Thyroid gland (tissue), 4 donors: Measurements from ENCODE around the gene PELI2.

Source experiments
- POLR2A ChIP-seq, 2 donors: fragments of 450-650 bp; IDR thresholded peaks; one replicate each; pipeline ENCODE4 v1.6.1; 2017; ENCODE audit warnings: antibody characterized with exemption in 2 of 2, mild to moderate bottlenecking in 2 of 2, moderate library complexity in 1 of 2
- TF ChIP-seq, protein P1 (sequence below), 6 experiments: fragments of 200-600 bp in 3 of 6; fragments of 450-650 bp in 3 of 6; sonication (generic) in 3 of 6; IDR thresholded peaks; one replicate each; pipeline ENCODE4 v1.5.1; 2016 to 2019; ENCODE audit warnings: antibody characterized with exemption in 6 of 6, mild to moderate bottlenecking in 2 of 6, inconsistent platforms in 1 of 6, moderate library complexity in 1 of 6

DNA sequence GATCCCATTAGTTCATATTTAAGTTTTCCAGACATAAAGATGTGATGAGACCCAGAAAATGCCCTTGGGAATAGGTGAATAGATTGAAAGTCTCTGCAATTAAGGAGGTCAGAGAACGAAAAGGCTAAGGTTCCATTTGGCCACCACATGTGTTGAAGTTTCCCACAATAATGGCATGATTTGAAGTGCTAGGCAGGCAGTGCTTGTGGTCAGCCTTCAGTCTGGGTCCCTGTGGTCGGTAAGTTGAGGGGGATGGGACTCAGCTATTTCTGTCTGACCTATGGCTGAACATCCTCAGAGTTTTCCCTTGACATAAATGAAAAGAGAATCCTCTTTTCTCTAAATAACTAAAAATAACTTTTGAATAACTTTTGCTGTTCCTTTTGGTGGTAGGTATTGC lies 92.4 kb downstream of the PELI2 start:
- TF ChIP-seq, protein P1, sequence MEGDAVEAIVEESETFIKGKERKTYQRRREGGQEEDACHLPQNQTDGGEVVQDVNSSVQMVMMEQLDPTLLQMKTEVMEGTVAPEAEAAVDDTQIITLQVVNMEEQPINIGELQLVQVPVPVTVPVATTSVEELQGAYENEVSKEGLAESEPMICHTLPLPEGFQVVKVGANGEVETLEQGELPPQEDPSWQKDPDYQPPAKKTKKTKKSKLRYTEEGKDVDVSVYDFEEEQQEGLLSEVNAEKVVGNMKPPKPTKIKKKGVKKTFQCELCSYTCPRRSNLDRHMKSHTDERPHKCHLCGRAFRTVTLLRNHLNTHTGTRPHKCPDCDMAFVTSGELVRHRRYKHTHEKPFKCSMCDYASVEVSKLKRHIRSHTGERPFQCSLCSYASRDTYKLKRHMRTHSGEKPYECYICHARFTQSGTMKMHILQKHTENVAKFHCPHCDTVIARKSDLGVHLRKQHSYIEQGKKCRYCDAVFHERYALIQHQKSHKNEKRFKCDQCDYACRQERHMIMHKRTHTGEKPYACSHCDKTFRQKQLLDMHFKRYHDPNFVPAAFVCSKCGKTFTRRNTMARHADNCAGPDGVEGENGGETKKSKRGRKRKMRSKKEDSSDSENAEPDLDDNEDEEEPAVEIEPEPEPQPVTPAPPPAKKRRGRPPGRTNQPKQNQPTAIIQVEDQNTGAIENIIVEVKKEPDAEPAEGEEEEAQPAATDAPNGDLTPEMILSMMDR (IDR thresholded peaks at IDR 0.05): no peak
- TF ChIP-seq POLR2A (IDR thresholded peaks at IDR 0.05): no peak
